GM18502 (cell line): ENCODE results near the gene UQCRC2.
"Not testable (repeated sequence)": the region's sequence is repeated elsewhere in the genome, so short reads cannot be mapped to it uniquely, and the experiment has no call there.

Experiments used
- ATAC-seq: cut with Tn5 transposase; IDR thresholded peaks from one replicate; pipeline ENCODE4 v1.9.1; 2021; ENCODE audit warnings: mild to moderate bottlenecking; ENCODE audit not compliant: unreplicated experiment, poor library complexity

Gene UQCRC2

GRCh38 chr16:21952793-21953540 is at the start of gene UQCRC2:
Gene UQCRC2, plus strand, starts transcription at chr16:21953361. Its CDS starts 63 bp downstream, at chr16:21953424.
- ATAC-seq, result peak; percentile 89

- not testable (repeated sequence) for ATAC-seq
Measured at GRCh38 chr16:21932650-21933049, 20.5 kb upstream of the UQCRC2 start.

- ATAC-seq, result not testable (repeated sequence)
Measured at GRCh38 chr16:21933316-21933715, 19.8 kb upstream of the UQCRC2 start.

GRCh38 chr16:21933790-21934189 is 19.4 kb upstream of the UQCRC2 start:
- not testable (repeated sequence) for ATAC-seq

GRCh38 chr16:21936216-21936615 is 16.9 kb upstream of the UQCRC2 start:
- not testable (repeated sequence) for ATAC-seq

- no peak for ATAC-seq
Measured at GRCh38 chr16:21937336-21937829, 15.8 kb upstream of the UQCRC2 start.

GRCh38 chr16:21940570-21940969 is 12.6 kb upstream of the UQCRC2 start:
- no peak for ATAC-seq

- ATAC-seq, result no peak
Measured at GRCh38 chr16:21943571-21943970, 9.6 kb upstream of the UQCRC2 start.

- ATAC-seq, result no peak
Measured at GRCh38 chr16:21946889-21947635, 6.1 kb upstream of the UQCRC2 start.

- ATAC-seq, result no peak
Measured at GRCh38 chr16:21949713-21950260, 3.4 kb upstream of the UQCRC2 start.

GRCh38 chr16:21950782-21951521 is 2.2 kb upstream of the UQCRC2 start:
- no peak for ATAC-seq

GRCh38 chr16:21952040-21952792 is 945 bp upstream of the UQCRC2 start:
- peak; percentile 31 for ATAC-seq

GRCh38 chr16:21953541-21953902 is 361 bp downstream of the UQCRC2 start:
- ATAC-seq, result peak; percentile 32

- no peak for ATAC-seq
Measured at GRCh38 chr16:21957714-21958346, 4.7 kb downstream of the UQCRC2 start.

GRCh38 chr16:21959050-21959449 is 5.9 kb downstream of the UQCRC2 start:
- ATAC-seq, result no peak

- ATAC-seq, result no peak
Measured at GRCh38 chr16:21962475-21962874, 9.3 kb downstream of the UQCRC2 start.

- no peak for ATAC-seq
Measured at GRCh38 chr16:21963887-21964286, 10.7 kb downstream of the UQCRC2 start.

- ATAC-seq, result no peak
Measured at GRCh38 chr16:21964353-21964752, 11.2 kb downstream of the UQCRC2 start.

GRCh38 chr16:21971856-21972255 is 18.7 kb downstream of the UQCRC2 start:
- ATAC-seq, result no peak
